ENCODE data around the gene TNFRSF4.

TNFRSF4 gene

DNA sequence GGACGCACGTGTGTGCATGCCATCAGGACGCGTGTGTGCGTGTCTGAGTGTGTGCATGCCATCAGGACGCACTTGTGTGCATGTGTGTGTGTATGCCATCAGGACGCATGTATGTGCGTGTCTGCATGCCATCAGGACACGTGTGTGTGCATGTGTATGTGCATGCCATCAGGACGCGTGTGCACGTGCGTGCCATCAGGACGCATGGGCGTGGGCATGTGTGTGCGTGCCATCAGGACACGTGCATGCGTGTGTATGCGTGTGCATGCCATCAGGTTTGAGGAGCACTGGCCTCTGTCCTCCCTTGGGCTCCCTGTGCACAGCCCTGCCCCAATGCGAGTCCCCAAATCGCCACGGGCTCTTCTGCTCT is 45.2 kb upstream of the TNFRSF4 start:
- no peak for DNase-seq (ENCODE audit: extremely low read depth, low read depth)
- TF ChIP-seq, protein P1, sequence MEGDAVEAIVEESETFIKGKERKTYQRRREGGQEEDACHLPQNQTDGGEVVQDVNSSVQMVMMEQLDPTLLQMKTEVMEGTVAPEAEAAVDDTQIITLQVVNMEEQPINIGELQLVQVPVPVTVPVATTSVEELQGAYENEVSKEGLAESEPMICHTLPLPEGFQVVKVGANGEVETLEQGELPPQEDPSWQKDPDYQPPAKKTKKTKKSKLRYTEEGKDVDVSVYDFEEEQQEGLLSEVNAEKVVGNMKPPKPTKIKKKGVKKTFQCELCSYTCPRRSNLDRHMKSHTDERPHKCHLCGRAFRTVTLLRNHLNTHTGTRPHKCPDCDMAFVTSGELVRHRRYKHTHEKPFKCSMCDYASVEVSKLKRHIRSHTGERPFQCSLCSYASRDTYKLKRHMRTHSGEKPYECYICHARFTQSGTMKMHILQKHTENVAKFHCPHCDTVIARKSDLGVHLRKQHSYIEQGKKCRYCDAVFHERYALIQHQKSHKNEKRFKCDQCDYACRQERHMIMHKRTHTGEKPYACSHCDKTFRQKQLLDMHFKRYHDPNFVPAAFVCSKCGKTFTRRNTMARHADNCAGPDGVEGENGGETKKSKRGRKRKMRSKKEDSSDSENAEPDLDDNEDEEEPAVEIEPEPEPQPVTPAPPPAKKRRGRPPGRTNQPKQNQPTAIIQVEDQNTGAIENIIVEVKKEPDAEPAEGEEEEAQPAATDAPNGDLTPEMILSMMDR (IDR thresholded peaks at IDR 0.05; ENCODE audit: low read depth, low read length, missing control alignments), result no peak
- no peak overlapping the region for H3K4me3 ChIP-seq (replicated peaks; ENCODE audit: low read depth, low read length)

DNA sequence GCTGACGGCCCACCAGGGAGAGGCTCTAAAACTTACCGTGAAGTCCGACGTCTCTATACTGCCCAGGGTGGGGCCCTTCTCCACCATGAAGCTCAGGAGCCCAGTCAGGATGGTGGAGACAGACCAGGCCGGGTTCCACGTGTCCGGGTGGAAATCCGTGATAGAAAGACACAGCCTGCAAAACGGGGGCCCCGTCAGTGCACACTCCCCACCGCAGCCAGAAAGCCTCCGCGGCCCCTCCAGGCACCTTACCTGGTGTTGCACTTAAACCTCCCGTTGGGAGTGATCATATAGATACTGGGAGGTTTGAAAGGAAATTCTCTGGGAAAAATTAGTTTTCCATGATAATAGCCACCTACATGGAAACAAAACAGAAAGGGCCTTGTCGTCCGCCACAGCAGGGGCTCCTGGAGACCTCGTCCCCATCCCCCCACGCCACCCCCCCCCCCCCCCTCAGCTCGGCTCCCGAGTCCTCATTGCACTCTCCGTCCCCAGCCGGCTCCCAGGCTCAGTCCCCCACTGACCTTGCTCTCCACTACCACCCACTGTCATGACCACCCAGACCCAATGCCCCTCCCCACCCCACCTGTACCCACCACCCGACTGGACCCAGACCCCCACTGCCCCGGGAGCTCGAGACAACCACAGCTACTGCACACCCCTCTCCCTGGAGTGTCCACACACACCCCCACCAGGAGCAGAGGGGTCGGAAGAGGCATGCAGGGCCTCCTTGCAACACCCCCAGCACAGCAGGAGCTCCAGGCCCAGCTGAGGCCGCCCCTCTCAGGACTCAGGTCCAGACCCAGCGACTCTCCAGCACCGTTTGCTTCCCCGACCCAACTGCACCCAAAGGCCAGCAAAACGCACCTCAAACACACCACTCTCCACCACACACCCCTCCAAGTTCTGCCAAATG is 43.3 kb upstream of the TNFRSF4 start:
- H3K4me3 ChIP-seq (replicated peaks; ENCODE audit: low read depth, low read length), result no peak overlapping the region
- no peak for DNase-seq (ENCODE audit: extremely low read depth, low read depth)
- TF ChIP-seq, protein P1 (IDR thresholded peaks at IDR 0.05; ENCODE audit: low read depth, low read length, missing control alignments), result no peak

DNA sequence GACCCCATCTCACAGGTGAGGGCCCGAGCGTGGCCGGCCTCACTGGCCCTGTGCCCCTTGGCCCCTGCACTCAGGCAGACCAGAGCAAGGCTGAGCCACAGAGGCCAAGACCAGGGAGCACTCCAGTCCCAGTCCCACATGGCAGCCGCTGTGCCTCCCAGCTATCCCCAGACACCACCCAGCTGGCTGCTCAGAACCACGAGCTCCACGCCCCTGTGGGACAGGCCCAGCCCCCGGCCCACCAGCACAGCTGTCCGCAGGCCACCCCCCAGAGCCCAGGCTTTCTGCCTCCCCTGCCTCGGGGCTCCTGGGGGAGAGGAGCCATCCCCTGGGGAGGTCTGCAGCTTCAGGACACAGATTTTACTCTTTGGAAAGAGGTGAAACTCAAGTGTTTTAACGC is 41.7 kb upstream of the TNFRSF4 start:
- no peak overlapping the region for H3K4me3 ChIP-seq (replicated peaks; ENCODE audit: low read depth, low read length)
- DNase-seq (ENCODE audit: extremely low read depth, low read depth), result no peak
- TF ChIP-seq, protein P1 (IDR thresholded peaks at IDR 0.05; ENCODE audit: low read depth, low read length, missing control alignments), result no peak

DNA sequence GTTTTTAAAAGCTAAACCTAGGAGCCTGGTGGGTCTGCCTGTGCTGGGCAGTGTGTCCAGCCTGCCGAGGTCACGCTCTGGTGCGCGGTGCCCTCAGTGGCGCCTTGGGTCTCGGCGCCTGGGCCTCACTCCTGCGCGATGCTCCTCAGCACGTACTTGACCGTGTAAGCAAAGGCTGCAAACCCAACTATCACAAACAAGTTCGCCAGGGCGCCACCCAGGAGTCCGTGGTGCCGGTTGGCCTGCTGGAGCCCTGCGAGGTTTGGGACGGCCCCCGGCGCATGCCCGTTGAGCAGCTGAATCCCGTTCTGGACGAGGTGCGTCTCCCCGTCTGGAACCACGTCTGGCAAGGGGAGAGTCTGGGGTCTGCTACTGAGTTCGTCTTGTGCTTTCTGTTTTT is 41.1 kb upstream of the TNFRSF4 start:
- no peak for DNase-seq (ENCODE audit: extremely low read depth, low read depth)
- no peak overlapping the region for H3K4me3 ChIP-seq (replicated peaks; ENCODE audit: low read depth, low read length)
- TF ChIP-seq, protein P1 (IDR thresholded peaks at IDR 0.05; ENCODE audit: low read depth, low read length, missing control alignments), result no peak

DNA sequence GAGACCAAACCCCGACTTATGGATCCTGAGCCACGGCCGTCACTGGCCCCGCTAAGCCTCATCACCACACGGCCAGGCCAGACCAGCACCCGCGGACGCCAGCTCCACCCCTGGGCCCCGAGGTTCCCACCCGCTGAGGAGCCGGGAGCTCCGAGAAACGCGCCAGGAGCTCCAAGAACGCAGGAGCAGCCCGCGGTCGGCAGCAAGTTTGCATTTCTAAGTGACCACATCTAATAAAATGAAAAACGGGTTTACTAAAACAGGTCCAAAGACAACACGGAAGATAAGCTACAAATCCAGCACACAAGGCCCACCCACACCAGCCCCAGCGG is 40.7 kb upstream of the TNFRSF4 start:
- TF ChIP-seq, protein P1 (IDR thresholded peaks at IDR 0.05; ENCODE audit: low read depth, low read length, missing control alignments), result no peak
- no peak for DNase-seq (ENCODE audit: extremely low read depth, low read depth)
- H3K4me3 ChIP-seq (replicated peaks; ENCODE audit: low read depth, low read length), result no peak overlapping the region

DNA sequence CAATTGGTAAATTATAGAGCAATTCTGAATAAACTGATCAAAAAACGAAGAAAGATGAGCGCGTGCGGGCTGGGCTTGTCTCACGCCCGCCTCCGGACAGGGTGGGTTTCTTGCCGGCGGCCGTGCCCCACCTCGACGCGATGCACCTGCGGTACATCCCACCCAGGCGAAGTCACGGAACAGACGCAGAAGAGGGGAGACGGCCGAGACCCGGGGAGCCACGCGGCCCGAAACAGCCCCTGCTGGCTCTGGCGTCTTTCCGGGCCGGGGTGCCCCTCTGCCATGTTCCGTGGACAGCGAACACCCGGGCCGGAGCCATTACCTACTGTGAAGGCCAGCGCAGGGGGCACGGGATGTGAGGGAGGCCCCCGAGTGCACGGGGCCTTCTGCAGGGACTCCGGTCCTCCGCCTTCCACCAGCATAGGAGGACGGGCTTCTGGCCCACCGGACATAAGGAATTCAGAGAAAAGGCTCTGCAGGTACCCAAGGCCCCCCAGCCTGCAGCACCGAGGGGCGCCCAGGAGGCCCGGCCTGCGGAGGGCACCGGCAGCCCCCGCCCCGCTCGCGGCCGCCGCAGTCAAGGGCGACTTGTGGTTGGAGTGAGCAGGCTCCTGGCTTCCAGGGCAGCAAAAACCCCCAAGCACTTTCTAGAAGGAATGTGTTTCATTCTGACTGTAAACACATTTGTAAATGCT is 40.2 kb upstream of the TNFRSF4 start:
- TF ChIP-seq, protein P1 (IDR thresholded peaks at IDR 0.05; ENCODE audit: low read depth, low read length, missing control alignments), result no peak
- H3K4me3 ChIP-seq (replicated peaks; ENCODE audit: low read depth, low read length), result no peak overlapping the region
- DNase-seq (ENCODE audit: extremely low read depth, low read depth), result no peak

Data from HFF-Myc (cell line).